Fibroblast of villous mesenchyme (primary cell): ENCODE results near the gene ARHGAP19. TPM values are rescaled to one million over a fixed set of nuclear protein-coding genes. Genes with fewer than 3 reads are reported as not detected.

Experiments
- DNase-seq: peaks from one replicate; pipeline ENCODE4 v3.0.0-alpha.2; 2010; ENCODE audit warnings: low read depth
- H3K4me3 ChIP-seq: 2 replicates; pipeline ENCODE4 v1.5.1; 2011; ENCODE audit warnings: low read depth, mild to moderate bottlenecking, low read length
- total RNA-seq: library from RNA; depleted of rRNA; stranded (reverse); fragments of >200 nt; gene quantifications from 2 replicates; pipeline ENCODE4 v1.2.3, GENCODE V29; 2012
- TF ChIP-seq, protein P1 (sequence below): IDR thresholded peaks from 2 replicates; pipeline ENCODE4 v1.5.1; 2012; ENCODE audit warnings: low read depth, mild to moderate bottlenecking, low read length; ENCODE audit not compliant: insufficient read depth

ARHGAP19 gene
- total RNA-seq, 1 donor = 13.4 TPM

DNA sequence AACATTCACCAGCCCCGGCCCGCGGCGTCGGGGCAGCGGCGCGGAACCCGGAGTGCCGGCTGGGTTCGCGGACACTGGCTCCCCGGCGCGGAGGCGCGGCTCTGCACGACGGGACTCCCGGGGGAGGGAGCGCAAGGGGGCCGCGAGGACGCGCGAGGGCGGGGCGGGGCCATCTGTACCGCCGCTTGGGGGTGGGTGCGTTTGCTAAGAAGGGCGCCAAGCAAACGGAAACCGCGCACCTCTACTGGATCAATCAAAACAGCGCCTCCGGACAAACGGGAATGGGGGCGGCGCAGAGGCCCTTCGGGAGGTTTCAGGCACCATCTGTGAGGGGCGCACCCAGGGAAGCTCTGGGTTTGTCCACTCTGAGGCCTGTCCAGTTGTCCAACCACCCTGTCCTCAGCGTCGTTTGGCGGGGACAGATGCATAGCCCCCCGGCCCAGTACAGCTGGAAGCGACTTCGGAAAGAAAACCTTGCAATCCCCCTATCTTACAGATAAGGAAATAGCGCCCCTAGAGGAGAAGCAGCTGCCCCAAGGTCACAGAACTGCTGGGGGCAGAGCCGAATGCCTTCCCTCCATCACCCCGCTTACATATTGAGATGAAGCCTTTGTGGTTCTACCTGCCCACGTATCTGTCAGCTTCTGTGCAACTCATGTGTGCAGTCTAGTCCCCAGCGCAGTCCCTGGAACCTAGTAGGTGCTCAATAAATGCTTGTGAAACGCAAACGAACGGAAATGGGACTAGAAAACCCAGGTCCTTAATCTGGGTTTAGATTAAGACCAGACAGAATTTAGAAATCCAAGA, 96.0 kb downstream of the ARHGAP19 start:
- H3K4me3 ChIP-seq = peak overlapping the region; percentile 62
- TF ChIP-seq, protein P1, sequence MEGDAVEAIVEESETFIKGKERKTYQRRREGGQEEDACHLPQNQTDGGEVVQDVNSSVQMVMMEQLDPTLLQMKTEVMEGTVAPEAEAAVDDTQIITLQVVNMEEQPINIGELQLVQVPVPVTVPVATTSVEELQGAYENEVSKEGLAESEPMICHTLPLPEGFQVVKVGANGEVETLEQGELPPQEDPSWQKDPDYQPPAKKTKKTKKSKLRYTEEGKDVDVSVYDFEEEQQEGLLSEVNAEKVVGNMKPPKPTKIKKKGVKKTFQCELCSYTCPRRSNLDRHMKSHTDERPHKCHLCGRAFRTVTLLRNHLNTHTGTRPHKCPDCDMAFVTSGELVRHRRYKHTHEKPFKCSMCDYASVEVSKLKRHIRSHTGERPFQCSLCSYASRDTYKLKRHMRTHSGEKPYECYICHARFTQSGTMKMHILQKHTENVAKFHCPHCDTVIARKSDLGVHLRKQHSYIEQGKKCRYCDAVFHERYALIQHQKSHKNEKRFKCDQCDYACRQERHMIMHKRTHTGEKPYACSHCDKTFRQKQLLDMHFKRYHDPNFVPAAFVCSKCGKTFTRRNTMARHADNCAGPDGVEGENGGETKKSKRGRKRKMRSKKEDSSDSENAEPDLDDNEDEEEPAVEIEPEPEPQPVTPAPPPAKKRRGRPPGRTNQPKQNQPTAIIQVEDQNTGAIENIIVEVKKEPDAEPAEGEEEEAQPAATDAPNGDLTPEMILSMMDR = peak; percentile 75
- peak; percentile 59 for DNase-seq

DNA sequence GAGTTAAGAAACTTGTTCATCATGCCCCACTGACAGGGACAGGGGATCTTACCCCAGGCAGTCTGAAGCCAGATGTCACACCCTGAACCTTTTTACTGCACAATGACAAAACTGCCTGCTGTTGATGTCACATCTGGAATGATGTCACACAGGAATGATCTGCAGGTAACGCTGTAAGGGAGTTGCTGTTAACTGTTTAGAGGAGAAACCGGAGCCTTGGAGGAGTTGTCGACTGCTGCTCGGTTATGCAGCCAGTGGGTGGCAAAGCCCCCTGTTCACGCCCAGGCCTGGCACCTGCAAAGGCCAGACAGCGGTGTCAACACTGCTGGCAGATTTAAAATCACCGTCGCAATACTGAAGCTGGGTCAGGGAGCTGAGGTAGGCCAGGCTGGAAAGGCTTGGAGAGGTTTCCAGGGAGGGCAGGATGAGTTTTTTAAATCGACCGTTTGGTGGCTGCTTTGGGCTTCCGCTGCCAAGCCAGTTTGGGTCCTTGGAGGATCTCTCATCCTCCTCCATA, 96.7 kb downstream of the ARHGAP19 start:
- no peak for DNase-seq
- TF ChIP-seq, protein P1 = no peak
- peak overlapping the region; percentile 62 for H3K4me3 ChIP-seq

DNA sequence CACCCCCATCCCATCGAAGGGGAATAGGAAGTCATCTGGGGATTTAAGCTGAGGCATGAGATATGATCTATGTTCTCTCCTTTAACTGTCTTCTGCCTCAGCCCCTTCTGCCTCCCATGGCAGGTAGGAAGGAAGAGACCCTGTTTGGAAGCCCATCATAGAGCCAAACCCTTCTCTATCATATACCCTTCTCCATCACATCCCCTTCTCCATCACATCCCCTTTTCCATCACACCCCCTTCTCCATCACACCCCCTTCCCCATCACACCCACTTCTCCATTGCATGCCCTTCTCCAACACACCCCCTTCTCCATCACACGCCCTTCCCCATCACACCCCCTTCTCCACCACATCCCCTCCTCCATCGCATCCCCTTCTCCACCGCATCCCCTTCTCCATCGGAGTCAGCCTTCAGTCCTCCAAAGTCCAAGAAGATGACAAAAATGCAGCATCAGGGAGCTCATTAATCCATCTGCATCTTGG, 99.4 kb downstream of the ARHGAP19 start:
- no peak overlapping the region for H3K4me3 ChIP-seq
- no peak for DNase-seq
- TF ChIP-seq, protein P1 = no peak

DNA sequence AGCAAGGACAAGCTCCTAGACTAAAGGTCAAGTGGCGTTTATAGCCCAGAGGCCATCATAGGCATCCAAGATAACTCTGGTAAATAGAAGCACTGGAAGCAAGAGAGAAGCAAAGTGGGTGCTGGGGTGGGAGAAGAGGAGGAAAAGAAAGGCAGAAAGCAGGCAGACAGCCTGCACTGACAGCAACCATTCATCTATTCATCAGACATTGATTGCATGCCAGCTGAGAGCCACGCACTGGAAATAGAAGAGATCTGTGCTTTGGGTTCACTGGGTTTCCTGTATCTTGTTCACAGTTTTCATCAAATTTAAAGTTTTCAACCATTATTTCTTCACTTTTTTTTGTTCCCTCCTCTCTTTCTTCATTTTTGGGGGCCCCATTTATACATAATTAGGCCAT, 102.0 kb downstream of the ARHGAP19 start:
- no peak overlapping the region for H3K4me3 ChIP-seq
- DNase-seq = no peak
- TF ChIP-seq, protein P1 = no peak

DNA sequence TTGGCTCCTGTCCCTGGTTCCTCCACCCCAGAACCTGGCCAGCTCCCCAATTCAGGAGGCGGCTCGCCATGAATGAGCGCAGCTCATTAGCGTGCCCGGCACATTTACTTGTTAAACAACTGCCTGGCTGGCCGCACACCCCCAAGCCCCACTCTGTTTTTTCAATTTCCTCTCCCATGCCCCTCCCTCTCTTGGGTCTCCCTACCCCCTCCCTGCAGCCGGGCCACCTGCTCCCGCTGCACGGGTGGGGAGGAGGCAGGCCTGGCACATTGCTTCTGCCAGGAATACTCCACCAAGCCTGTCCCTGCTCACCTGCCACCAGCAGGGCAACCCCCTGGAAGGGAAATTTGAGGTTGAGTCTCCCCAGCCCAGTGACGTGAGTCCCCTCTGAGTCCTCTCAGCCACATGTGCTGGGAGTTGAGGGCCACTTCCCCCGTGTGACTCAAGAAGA, 104.2 kb downstream of the ARHGAP19 start:
- TF ChIP-seq, protein P1 = no peak
- no peak overlapping the region for H3K4me3 ChIP-seq
- no peak for DNase-seq

DNA sequence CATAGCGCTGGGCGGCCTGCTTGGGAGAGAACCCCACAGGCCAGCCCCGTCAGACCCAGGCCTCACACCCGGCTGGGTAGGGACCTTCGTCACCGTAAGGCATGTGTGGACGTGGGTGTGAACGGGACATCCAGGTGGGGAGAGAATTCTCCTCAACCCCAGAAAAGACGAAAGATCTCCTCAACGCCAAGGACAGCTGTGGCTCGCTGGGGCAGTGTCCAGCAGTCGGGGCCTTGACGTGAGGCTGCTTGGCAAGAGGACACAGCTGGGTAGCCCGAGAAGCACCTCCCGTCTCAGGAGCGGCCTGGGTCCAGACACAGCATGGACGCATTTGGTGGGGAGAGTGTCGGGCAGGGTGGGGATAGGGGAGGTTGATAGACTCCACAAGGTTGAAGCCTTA, 105.5 kb downstream of the ARHGAP19 start:
- DNase-seq = no peak
- H3K4me3 ChIP-seq = no peak overlapping the region

More for the DNA sequence above, 105.5 kb downstream of the ARHGAP19 start:
- TF ChIP-seq, protein P1 = no peak
